Measurements from ENCODE around the gene PCDH18.

DNA sequence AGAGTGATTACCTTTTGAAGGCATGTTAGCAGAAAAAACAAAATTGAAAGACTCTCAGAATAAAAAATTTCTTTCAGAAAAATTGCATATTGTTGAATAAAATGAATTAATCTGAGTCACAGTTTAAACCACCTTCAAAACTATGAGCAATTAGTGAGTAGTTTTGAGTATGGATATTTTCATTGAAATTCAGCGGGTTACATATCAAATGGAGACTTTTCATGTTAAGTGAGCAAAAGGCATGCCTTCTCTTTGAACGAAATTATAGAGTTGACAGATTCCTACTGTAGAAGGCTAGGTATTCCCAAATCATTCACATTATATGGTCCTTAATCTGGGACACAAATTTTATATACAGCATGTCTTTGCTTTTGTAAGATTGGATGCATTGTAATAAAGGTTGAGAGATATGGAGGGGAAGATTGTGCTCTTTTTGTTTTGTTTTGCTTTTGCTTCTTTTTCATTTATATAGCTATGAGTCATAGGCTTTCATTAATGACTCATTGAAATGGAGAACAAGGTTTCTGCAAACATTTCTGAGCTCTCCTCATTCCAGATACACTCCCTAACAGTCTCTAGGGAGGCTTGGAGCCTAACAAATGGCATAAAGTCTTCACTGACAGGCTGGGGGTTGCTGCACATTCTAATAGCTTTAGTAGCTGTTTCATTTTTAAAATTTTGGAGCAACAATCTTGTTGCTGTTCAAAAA lies 21.6 kb downstream of the PCDH18 start:
- no peak for TF ChIP-seq CTCF (IDR thresholded peaks at IDR 0.05; ENCODE audit: poor library complexity)
- TF ChIP-seq EZH2 (IDR thresholded peaks at IDR 0.05; ENCODE audit: borderline replicate concordance) = no peak
